Parathyroid adenoma (tissue), 2 donors: ENCODE results near the gene ZFAND2B.

Source experiments
- H2AFZ ChIP-seq: fragments of 300-600 bp; sonication (generic); one replicate; pipeline ENCODE4 v1.7.0; 2017; ENCODE audit warnings: antibody characterized with exemption, mild to moderate bottlenecking
- H3K27ac ChIP-seq: fragments of 300-600 bp; sonication (generic); one replicate; pipeline ENCODE4 v1.7.0; 2017
- H3K27me3 ChIP-seq: fragments of 300-600 bp; sonication (generic); one replicate; pipeline ENCODE4 v1.7.0; 2017; ENCODE audit warnings: low read length; ENCODE audit not compliant: control insufficient read depth, insufficient read depth
- H3K36me3 ChIP-seq: fragments of 300-600 bp; sonication (generic); one replicate; pipeline ENCODE4 v1.7.0; 2017; ENCODE audit warnings: low read length; ENCODE audit not compliant: control insufficient read depth, insufficient read depth
- H3K4me1 ChIP-seq: fragments of 300-600 bp; sonication (generic); one replicate; pipeline ENCODE4 v1.7.0; 2017; ENCODE audit warnings: control low read depth
- H3K4me2 ChIP-seq: fragments of 300-600 bp; sonication (generic); one replicate; pipeline ENCODE4 v1.7.0; 2017; ENCODE audit warnings: low read length
- H3K4me3 ChIP-seq: fragments of 300-600 bp; sonication (generic); one replicate; pipeline ENCODE4 v1.7.0; 2017; ENCODE audit warnings: low read depth, low read length
- H3K79me2 ChIP-seq: fragments of 300-600 bp; sonication (generic); one replicate; pipeline ENCODE4 v1.7.0; 2017; ENCODE audit warnings: control low read depth
- H3K9ac ChIP-seq: fragments of 300-600 bp; sonication (generic); one replicate; pipeline ENCODE4 v1.7.0; 2017; ENCODE audit warnings: mild to moderate bottlenecking
- H3K9me3 ChIP-seq: fragments of 300-600 bp; sonication (generic); one replicate; pipeline ENCODE4 v1.7.0; 2017; ENCODE audit warnings: low read length; ENCODE audit not compliant: control insufficient read depth
- CTCF ChIP-seq: fragments of 300-600 bp; sonication (generic); IDR thresholded peaks from one replicate; pipeline ENCODE4 v1.7.0; 2017; ENCODE audit warnings: antibody characterized with exemption, mild to moderate bottlenecking
- donor health status: primary hyperparathyroidism.

Gene ZFAND2B

GRCh38 chr2:219247678-219248642 is 41.4 kb downstream of the ZFAND2B start:
- Histone ChIP-seq H3K27ac (no peak overlapping the region), H3K9me3 (no peaks in the 10 kb centered on the region), H3K27me3 (no peaks in the 10 kb centered on the region), H3K4me3 (no peak overlapping the region), H3K9ac (no peak overlapping the region), H2AFZ (no peak overlapping the region), H3K79me2 (no peaks in the 10 kb centered on the region), H3K4me1 (peaks cover 30% of the 10 kb centered on the region), H3K36me3 (no peaks in the 10 kb centered on the region), H3K4me2 (no peak overlapping the region)
- no peak for TF ChIP-seq CTCF

GRCh38 chr2:219248845-219249202 is 42.2 kb downstream of the ZFAND2B start:
- Histone ChIP-seq H3K27me3 (no peaks in the 10 kb centered on the region), H3K27ac (peak overlapping the region; percentile 74), H3K9ac (no peak overlapping the region), H3K4me1 (peaks cover 28% of the 10 kb centered on the region), H3K79me2 (peaks cover 2% of the 10 kb centered on the region), H3K4me3 (no peak overlapping the region), H3K36me3 (no peaks in the 10 kb centered on the region), H2AFZ (no peak overlapping the region), H3K9me3 (no peaks in the 10 kb centered on the region), H3K4me2 (no peak overlapping the region)
- no peak for TF ChIP-seq CTCF

GRCh38 chr2:219249203-219249980 is 42.8 kb downstream of the ZFAND2B start:
- H3K27me3 ChIP-seq = no peaks in the 10 kb centered on the region
- H3K4me2 ChIP-seq = peak overlapping the region; percentile 51
- H3K36me3 ChIP-seq = no peaks in the 10 kb centered on the region
- TF ChIP-seq CTCF = no peak
- no peaks in the 10 kb centered on the region for H3K9me3 ChIP-seq
- H2AFZ ChIP-seq = no peak overlapping the region
- H3K27ac ChIP-seq = peak overlapping the region; percentile 74
- peak overlapping the region; percentile 28 for H3K4me3 ChIP-seq
- H3K4me1 ChIP-seq = peaks cover 30% of the 10 kb centered on the region
- H3K79me2 ChIP-seq = peaks cover 2% of the 10 kb centered on the region
- H3K9ac ChIP-seq = no peak overlapping the region

- Histone ChIP-seq H3K9me3 (no peaks in the 10 kb centered on the region), H2AFZ (no peak overlapping the region), H3K27me3 (no peaks in the 10 kb centered on the region), H3K79me2 (peaks cover 2% of the 10 kb centered on the region), H3K4me2 (peak overlapping the region; percentile 38), H3K27ac (peak overlapping the region; percentile 74), H3K9ac (no peak overlapping the region), H3K4me3 (peak overlapping the region; percentile 28), H3K36me3 (no peaks in the 10 kb centered on the region), H3K4me1 (peaks cover 34% of the 10 kb centered on the region)
- no peak for TF ChIP-seq CTCF
Observed at GRCh38 chr2:219250049-219250781, 43.6 kb downstream of the ZFAND2B start.
